ENCODE results near the gene TMPRSS3.

Gene TMPRSS3

DNA sequence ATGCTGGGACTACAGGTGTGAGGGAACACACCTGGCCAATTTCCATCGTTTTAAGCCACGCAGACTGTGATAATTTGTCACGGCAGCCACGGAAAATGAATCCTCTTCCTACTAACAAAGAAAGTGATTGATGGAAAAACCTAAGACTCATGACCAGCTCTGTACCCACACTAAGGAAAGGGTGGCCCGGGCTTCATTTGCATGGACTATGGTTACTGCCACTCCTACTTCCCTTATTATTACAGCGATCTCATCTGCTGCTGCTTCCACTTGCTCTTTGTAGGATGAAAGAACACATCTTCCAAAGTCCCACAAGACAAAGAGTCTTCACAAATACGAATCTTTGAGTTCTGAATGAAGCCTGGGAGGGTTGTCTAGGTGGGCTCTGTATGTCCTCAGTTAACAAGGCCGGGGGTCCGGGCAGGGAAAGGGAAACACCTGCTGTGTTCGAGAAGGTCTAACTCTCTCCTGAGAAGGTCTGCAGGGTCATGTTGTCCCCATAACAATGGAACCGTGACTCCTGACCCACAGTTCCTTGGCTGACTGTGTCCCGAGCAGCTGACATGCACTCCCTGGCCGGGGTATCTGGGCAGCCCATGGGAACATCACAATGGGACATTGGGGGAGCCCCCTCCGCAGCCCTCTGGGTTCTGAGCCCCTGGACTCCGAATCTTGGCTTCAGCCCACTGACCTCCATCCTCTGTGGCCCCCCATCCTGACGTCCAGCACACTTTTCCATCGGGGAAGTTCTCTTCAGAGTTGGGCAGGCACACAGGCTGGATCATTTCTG, 16.2 kb downstream of the TMPRSS3 start:
- no peaks in the 10 kb centered on the region for H3K4me1 ChIP-seq (ENCODE audit: control insufficient read depth, insufficient read depth, low read length, unreplicated experiment)
- H2AFZ ChIP-seq (ENCODE audit: low read length, unreplicated experiment) = no peak overlapping the region
- H3K4me3 ChIP-seq (ENCODE audit: low read depth, low read length) = no peak overlapping the region
- no peak overlapping the region for H3K27ac ChIP-seq (ENCODE audit: low read depth, low read length)
- H3K79me2 ChIP-seq (ENCODE audit: control insufficient read depth, insufficient read depth, low read length, unreplicated experiment) = no peaks in the 10 kb centered on the region
- H3K27me3 ChIP-seq (ENCODE audit: insufficient read depth, low read length) = peaks cover 62% of the 10 kb centered on the region
- H3K36me3 ChIP-seq (ENCODE audit: insufficient read depth, low read length) = no peaks in the 10 kb centered on the region

DNA sequence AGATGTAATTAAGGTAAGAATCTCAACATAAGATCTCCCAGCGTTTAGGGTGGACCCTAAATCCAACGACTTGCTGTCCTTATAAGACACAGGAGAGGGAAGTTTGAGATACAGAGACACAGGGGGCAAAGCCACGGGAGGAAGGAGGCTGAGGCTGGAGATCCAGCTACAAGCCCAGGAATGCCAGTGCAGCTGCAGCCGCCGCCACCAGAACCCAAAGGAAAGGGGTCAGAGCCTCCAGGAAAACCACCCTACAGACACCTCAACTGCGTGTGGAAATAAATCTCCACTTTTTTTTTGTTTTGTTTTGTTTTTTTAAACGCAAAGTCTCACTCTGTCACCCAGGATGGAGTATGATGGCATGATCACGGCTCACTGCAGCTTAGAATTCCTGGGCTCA, 17.4 kb downstream of the TMPRSS3 start:
- Histone ChIP-seq H3K36me3 (ENCODE audit: insufficient read depth, low read length) (no peaks in the 10 kb centered on the region), H3K4me3 (ENCODE audit: low read depth, low read length) (no peak overlapping the region), H3K27me3 (ENCODE audit: insufficient read depth, low read length) (peaks cover 74% of the 10 kb centered on the region), H2AFZ (ENCODE audit: low read length, unreplicated experiment) (no peak overlapping the region), H3K4me1 (ENCODE audit: control insufficient read depth, insufficient read depth, low read length, unreplicated experiment) (no peaks in the 10 kb centered on the region), H3K79me2 (ENCODE audit: control insufficient read depth, insufficient read depth, low read length, unreplicated experiment) (no peaks in the 10 kb centered on the region), H3K27ac (ENCODE audit: low read depth, low read length) (no peak overlapping the region)

DNA sequence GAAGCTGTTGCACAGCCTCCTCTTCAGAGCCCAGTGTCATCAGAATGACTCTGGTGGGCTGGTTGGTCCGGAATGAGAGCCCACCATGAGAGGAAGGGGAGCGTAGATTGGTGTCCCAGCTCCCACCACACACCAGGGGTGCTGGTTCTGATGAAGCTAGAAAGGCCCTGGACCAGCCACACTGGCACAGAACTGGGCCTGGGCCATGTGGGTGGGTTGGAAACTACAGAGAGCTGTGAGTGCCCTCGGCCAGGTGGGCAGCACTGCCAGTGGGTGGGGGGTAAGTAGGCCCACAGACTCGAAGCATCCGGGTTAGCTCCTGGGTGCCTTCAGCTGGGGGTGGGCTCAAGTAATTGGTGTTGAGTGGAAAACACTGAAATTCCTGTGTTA, 17.9 kb downstream of the TMPRSS3 start:
- no peaks in the 10 kb centered on the region for H3K79me2 ChIP-seq (ENCODE audit: control insufficient read depth, insufficient read depth, low read length, unreplicated experiment)
- H3K4me1 ChIP-seq (ENCODE audit: control insufficient read depth, insufficient read depth, low read length, unreplicated experiment) = no peaks in the 10 kb centered on the region
- no peak overlapping the region for H3K27ac ChIP-seq (ENCODE audit: low read depth, low read length)
- H3K4me3 ChIP-seq (ENCODE audit: low read depth, low read length) = no peak overlapping the region
- peaks cover 77% of the 10 kb centered on the region for H3K27me3 ChIP-seq (ENCODE audit: insufficient read depth, low read length)
- no peak overlapping the region for H2AFZ ChIP-seq (ENCODE audit: low read length, unreplicated experiment)
- H3K36me3 ChIP-seq (ENCODE audit: insufficient read depth, low read length) = no peaks in the 10 kb centered on the region

DNA sequence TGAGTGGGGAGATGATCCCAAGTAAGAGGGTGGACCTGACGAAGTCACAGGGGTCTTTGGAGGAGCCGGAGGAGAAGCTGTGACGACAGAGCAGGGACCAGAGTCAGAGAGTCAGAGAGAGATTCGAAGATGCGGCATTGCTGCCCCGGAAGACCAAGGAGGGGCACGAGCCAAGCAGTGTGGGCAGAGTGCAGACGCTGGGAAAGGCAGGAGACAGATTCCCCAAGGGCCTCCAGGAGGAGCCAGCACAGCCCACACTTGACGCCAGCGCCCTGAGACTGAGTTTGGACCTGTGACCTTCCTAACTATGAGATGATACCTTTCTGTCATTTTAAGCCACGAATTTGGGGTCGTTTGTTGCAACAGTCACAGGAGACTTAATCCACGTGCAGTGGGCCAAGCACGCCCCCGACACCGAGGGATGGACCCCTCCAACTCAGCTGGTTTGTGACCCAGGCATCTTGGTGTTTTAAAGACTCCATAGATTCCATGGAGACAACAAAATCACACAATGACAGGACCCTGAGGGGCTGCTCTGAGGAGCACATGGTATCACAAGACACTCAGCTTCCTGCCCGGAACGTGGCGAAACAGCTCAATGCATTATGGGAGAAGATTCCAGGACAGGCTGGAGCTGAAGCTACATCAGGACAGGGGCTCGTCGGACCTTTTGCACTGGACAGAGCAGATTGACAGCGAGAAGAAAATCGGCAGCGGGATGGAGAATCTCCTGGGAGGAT, 18.5 kb downstream of the TMPRSS3 start:
- Histone ChIP-seq H3K27me3 (ENCODE audit: insufficient read depth, low read length) (peaks cover 83% of the 10 kb centered on the region), H2AFZ (ENCODE audit: low read length, unreplicated experiment) (no peak overlapping the region), H3K4me3 (ENCODE audit: low read depth, low read length) (no peak overlapping the region), H3K27ac (ENCODE audit: low read depth, low read length) (no peak overlapping the region), H3K4me1 (ENCODE audit: control insufficient read depth, insufficient read depth, low read length, unreplicated experiment) (no peaks in the 10 kb centered on the region), H3K79me2 (ENCODE audit: control insufficient read depth, insufficient read depth, low read length, unreplicated experiment) (no peaks in the 10 kb centered on the region), H3K36me3 (ENCODE audit: insufficient read depth, low read length) (no peaks in the 10 kb centered on the region)

DNA sequence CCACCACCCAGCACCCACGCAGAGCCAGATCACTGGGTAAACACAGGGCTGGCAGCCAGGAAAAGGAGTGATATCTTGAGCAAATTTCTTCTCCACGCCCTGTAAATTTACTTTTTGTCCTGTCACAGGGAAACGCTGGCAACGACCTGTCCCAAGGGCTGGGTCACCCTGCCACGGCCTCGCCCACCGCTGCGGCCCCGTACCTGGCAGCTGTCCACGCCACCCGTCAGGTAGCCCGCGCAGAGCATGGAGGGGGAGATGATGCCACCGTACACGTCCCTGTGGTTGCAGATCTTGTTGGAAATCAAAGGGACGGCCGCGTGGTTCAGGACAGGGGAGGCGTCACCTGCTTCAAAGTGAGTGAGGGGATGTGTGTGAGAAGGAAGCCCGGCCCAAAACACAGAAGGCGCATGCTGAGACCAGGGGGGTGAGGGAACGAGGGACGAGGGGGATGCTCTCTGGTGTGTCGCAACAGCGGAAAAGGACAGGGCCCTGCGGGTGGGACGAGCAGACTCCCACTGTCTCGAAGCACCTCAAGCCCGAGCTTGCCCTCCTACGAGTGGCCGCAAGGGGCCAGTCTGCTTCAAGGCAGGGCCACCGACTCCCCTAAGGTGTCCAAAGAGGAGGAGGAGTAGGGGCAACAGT, 19.4 kb downstream of the TMPRSS3 start:
- H3K27me3 ChIP-seq (ENCODE audit: insufficient read depth, low read length) = peaks cover 80% of the 10 kb centered on the region

DNA sequence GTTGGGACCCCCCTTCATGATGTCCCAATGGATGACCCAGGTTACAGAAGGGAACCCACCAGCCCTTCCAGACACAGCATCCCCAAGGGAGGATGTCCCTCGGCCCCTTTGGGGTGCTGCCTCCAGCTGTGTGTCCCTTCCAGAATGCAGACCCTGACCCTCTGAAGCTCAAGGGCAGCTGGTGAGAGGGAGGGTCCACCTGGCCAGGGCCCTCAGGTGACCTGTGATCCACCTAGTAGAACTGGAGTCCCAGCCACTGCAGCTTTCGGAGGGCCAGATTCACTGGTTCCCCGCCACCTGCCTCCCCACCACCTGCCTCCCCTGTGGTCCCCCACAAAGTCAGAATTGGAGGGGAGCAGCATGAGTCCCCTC, 19.9 kb downstream of the TMPRSS3 start:
- Histone ChIP-seq H3K4me3 (ENCODE audit: low read depth, low read length) (no peak overlapping the region), H3K27me3 (ENCODE audit: insufficient read depth, low read length) (peaks cover 77% of the 10 kb centered on the region), H3K27ac (ENCODE audit: low read depth, low read length) (no peak overlapping the region), H3K79me2 (ENCODE audit: control insufficient read depth, insufficient read depth, low read length, unreplicated experiment) (no peaks in the 10 kb centered on the region), H2AFZ (ENCODE audit: low read length, unreplicated experiment) (no peak overlapping the region), H3K36me3 (ENCODE audit: insufficient read depth, low read length) (no peaks in the 10 kb centered on the region), H3K4me1 (ENCODE audit: control insufficient read depth, insufficient read depth, low read length, unreplicated experiment) (no peaks in the 10 kb centered on the region)

More for the DNA sequence above, 19.4 kb downstream of the TMPRSS3 start:
- Histone ChIP-seq H3K79me2 (ENCODE audit: control insufficient read depth, insufficient read depth, low read length, unreplicated experiment) (no peaks in the 10 kb centered on the region), H3K4me3 (ENCODE audit: low read depth, low read length) (no peak overlapping the region), H3K36me3 (ENCODE audit: insufficient read depth, low read length) (no peaks in the 10 kb centered on the region), H2AFZ (ENCODE audit: low read length, unreplicated experiment) (no peak overlapping the region), H3K27ac (ENCODE audit: low read depth, low read length) (no peak overlapping the region), H3K4me1 (ENCODE audit: control insufficient read depth, insufficient read depth, low read length, unreplicated experiment) (no peaks in the 10 kb centered on the region)

DNA sequence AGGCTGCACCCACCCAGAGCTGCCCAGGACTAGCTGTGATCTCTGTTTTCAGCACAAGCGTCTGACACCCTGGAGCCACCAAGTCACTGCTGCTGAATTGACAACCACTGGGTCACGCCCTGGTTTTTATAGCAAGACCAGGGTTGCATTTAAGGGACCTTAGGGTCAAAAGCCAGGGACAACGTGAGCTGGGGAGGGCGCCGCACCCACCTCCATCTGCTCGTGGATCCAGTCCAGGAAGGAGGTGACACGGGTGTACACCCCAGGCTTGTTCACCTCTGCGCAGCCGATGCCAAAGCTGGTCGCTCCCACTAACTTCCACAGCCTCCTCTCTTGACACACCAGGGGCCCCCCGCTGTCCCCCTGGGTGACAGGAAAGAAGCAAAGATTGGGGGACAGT, 20.3 kb downstream of the TMPRSS3 start:
- Histone ChIP-seq H2AFZ (ENCODE audit: low read length, unreplicated experiment) (no peak overlapping the region), H3K27ac (ENCODE audit: low read depth, low read length) (no peak overlapping the region), H3K4me3 (ENCODE audit: low read depth, low read length) (no peak overlapping the region)

DNA sequence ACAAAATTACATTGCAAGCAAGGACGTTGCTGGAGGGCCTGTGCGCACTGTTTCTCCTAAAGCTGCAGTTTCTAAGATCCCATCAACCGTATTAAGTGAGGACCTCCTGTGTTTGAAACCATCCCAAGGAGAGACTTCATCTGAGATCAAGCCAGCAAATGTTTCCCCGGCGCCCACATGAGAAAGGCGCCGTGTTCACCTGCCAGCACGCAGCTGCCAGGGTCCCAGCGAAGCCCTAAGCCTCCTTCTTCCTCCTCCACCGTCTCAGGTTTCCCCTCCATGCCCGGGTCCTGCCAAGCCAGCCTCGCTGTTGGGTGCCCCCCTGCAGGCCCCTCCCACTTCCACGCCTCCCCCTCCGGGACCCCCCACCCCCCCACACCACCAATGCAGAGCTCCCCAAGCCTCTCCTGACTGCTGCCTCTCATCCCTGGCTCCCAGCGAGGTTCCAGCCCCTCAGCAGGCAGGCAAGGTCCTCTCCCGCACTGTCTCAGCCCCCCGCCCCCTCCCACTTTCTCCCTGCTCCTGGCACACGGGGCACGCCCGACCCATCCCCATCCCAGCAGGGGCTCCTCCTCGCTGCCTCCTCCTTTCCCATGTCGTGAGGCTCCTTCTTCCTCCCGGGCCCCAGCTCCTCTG, 20.9 kb downstream of the TMPRSS3 start:
- H3K79me2 ChIP-seq (ENCODE audit: control insufficient read depth, insufficient read depth, low read length, unreplicated experiment) = no peaks in the 10 kb centered on the region
- no peak overlapping the region for H3K4me3 ChIP-seq (ENCODE audit: low read depth, low read length)
- no peak overlapping the region for H3K27ac ChIP-seq (ENCODE audit: low read depth, low read length)
- H3K27me3 ChIP-seq (ENCODE audit: insufficient read depth, low read length) = peaks cover 69% of the 10 kb centered on the region
- H3K4me1 ChIP-seq (ENCODE audit: control insufficient read depth, insufficient read depth, low read length, unreplicated experiment) = no peaks in the 10 kb centered on the region
- H2AFZ ChIP-seq (ENCODE audit: low read length, unreplicated experiment) = no peak overlapping the region
- no peaks in the 10 kb centered on the region for H3K36me3 ChIP-seq (ENCODE audit: insufficient read depth, low read length)

More for the DNA sequence above, 20.3 kb downstream of the TMPRSS3 start:
- no peaks in the 10 kb centered on the region for H3K36me3 ChIP-seq (ENCODE audit: insufficient read depth, low read length)
- H3K79me2 ChIP-seq (ENCODE audit: control insufficient read depth, insufficient read depth, low read length, unreplicated experiment) = no peaks in the 10 kb centered on the region
- H3K27me3 ChIP-seq (ENCODE audit: insufficient read depth, low read length) = peaks cover 74% of the 10 kb centered on the region
- H3K4me1 ChIP-seq (ENCODE audit: control insufficient read depth, insufficient read depth, low read length, unreplicated experiment) = no peaks in the 10 kb centered on the region

DNA sequence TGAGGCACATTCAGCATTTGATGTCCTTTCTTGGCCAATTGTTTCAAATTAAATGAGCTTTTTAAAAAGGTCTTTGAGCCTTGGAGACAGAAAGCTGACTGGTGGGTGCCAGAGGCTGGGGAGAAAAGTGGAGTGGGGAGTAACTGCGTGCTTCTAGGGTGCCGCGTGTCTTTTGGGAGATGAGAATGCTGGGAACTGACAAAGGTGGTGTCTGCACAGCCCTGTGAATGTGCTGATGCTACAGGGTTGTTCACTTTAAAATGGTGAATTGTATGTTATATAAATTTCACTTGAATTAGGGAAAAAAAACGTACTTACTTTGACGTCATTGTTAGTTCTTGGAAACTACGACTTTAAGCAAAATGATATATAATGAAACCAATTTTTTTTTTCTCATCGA, 21.4 kb downstream of the TMPRSS3 start:
- H3K79me2 ChIP-seq (ENCODE audit: control insufficient read depth, insufficient read depth, low read length, unreplicated experiment) = no peaks in the 10 kb centered on the region
- peaks cover 67% of the 10 kb centered on the region for H3K27me3 ChIP-seq (ENCODE audit: insufficient read depth, low read length)
- H3K36me3 ChIP-seq (ENCODE audit: insufficient read depth, low read length) = no peaks in the 10 kb centered on the region
- H2AFZ ChIP-seq (ENCODE audit: low read length, unreplicated experiment) = no peak overlapping the region
- no peak overlapping the region for H3K4me3 ChIP-seq (ENCODE audit: low read depth, low read length)
- no peak overlapping the region for H3K27ac ChIP-seq (ENCODE audit: low read depth, low read length)
- no peaks in the 10 kb centered on the region for H3K4me1 ChIP-seq (ENCODE audit: control insufficient read depth, insufficient read depth, low read length, unreplicated experiment)

DNA sequence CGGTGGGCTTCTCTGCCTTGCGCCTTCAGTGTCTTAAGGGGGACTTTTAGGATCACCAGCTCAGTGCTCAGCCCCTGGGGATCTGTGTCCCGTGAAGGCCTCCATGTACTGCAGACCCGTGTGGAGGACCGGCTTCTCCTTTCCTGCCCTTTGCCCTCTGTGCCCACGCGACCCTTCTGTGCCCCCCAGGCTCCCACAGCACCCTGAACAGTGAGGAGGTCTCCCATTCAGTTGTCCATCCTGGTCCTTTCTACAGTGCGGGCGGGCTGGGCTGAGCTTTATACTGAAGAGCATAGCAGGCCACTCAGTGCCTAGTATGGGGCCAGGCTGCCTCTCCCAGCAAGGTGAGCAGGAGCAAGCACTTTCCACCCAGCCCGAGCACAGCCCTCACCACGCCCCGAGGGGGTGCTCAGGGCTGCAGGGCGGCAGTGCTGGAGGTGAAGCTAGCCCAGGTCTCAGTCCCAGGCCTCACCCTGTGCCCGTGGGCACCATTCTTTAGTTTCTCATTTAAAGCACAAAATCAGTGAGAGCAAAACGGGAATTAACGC, 21.9 kb downstream of the TMPRSS3 start:
- Histone ChIP-seq H3K79me2 (ENCODE audit: control insufficient read depth, insufficient read depth, low read length, unreplicated experiment) (no peaks in the 10 kb centered on the region), H3K4me3 (ENCODE audit: low read depth, low read length) (no peak overlapping the region), H2AFZ (ENCODE audit: low read length, unreplicated experiment) (no peak overlapping the region), H3K27me3 (ENCODE audit: insufficient read depth, low read length) (peaks cover 68% of the 10 kb centered on the region), H3K27ac (ENCODE audit: low read depth, low read length) (no peak overlapping the region), H3K36me3 (ENCODE audit: insufficient read depth, low read length) (no peaks in the 10 kb centered on the region), H3K4me1 (ENCODE audit: control insufficient read depth, insufficient read depth, low read length, unreplicated experiment) (no peaks in the 10 kb centered on the region)

Measured in ACC112 (cell line).